GOT3 (cell line): Measurements from ENCODE around the gene A4GNT.
A peak's percentile ranks its signal among the peaks of the same experiment; 100 is the strongest.

ENCODE experiments used
- DNase-seq: peaks from one replicate; lab custom pipeline; 2025; ENCODE audit warnings: mixed read lengths; lab: John Stamatoyannopoulos, UW

Gene A4GNT

GRCh38 chr3:138078901-138079344 is 53.3 kb downstream of the A4GNT start:
- DNase-seq = peak; percentile 31

DNA sequence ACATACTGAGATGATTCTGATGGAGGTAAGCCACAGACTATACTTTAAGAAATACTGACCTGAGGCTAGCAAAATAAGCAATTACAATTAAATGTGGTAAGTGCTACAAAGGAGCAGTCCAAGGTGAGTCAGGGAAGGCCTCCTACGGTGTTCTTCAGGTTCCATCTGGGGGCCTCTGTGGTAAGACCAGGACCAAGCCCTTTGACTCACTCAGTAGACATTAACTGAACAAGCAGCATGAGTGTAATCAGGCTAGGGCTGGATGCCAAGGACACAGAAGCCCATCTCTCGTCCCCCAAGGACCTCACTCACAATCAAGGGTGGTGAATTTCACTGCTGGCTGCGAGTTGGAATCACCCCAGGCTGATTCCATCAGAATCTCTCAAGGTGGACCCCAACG is 54.1 kb downstream of the A4GNT start:
- no peak for DNase-seq
